ENCODE measurements around the gene GAMT.

GAMT gene

DNA sequence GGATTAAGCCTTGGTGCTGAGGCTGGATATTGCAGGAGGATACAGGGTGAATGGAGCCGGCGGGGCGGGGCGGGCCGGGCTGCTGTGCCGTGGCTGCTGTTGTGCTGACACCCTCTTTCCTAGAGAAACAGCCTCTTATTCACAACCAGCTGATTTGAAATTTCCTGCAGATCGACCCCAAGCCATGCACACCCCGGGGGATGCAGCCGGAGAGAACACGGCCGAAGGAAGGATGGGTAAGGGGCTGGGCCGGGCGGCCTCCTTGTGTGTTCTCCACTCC is 17.1 kb upstream of the GAMT start:
- DNase-seq (ENCODE audit: low spot score): no peak

DNA sequence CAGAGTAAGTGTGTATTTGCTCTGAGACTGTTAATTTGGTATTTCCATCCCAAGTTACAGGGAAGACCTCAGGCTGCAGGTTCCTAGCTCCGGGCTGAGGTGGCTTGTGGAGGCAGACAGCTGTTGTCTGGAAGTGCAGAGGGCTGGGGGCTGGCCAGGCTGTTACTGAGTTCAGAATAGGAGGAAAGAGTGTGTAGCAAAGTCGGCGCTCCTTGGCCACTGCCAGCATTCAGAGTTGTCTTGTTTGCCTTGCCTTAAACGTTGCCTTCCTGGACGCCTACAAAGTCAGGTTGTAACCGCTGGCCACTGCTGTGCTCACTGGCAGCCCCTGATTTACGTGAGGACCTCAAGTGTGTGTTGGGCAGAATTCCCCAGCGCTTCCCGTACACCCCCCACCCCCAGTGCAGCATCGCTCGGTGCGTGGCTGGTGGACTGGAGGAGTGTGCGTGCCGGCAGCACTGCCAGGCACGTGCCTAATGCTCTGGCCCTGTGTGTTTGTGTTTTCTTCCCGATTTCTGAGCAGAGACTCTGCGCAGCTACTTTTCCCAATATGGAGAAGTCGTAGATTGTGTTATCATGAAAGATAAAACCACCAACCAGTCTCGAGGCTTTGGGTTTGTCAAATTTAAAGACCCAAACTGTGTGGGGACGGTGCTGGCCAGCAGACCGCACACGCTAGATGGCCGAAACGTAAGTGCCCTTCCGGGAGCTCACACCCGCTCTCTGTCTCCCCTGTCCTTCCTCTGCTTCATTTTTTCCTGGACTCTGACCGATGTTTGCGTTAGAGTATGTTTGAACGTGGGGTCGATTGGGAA is 16.5 kb upstream of the GAMT start:
- no peak for DNase-seq (ENCODE audit: low spot score)

DNA sequence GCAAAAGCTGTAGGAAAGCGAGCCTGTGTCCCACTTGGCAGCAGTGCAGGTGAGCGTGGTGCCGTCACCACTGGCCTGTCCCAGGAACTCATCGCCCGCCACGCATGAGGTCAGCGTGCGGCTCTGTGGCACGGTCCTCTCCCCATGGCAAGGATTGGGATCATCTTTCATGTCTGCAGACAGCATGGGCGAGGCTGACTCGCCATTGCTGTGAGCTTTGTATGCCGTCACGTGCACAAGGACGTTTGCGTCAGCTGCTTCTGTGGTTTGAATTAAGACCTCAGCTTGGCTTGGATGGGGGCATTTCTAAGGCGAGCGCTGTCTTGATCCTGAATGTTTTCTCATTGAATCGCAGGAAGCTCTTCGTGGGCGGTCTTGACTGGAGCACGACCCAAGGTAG is 15.8 kb upstream of the GAMT start:
- DNase-seq (ENCODE audit: low spot score): no peak

DNA sequence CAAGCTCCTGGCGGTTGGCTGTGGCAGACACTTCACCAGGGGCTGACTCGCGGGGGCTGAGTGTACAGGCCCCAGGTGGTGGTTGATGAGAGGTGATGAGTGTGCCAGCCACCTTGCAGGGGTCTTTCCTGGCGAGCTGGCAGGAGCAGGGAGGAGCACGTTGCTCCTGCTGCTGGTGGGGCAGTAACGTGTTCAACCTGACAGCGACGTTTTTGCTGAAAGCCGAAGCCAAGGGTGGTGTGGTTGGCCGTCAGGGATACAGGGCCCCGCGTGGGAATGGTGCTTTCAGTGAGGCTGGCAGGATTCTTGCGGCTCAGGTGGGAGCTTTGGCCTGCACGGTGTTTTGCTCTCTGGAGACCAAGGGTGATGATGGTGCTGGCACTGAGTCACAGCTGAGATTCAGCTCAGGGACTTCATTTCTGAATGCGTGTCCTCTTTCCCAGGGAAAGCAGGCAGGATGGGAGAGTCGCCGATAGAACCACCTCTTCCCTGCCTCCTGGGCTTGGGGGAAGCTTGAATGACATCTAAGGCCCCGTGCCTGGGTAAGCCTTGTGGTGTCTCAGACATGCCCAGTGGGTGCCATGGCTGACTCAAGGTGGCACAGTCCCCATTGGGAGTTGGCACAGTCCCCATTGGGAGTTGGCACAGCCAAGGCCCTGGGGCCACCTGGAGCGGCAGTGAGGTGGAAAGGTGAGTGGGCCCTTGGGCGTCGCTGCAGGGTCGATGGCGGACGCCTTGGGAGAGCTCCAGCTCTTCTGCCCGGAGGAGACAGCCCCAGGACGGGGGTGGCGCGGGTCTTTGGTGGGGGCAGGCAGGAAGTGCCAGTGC is 14.9 kb upstream of the GAMT start:
- DNase-seq (ENCODE audit: low spot score): no peak

DNA sequence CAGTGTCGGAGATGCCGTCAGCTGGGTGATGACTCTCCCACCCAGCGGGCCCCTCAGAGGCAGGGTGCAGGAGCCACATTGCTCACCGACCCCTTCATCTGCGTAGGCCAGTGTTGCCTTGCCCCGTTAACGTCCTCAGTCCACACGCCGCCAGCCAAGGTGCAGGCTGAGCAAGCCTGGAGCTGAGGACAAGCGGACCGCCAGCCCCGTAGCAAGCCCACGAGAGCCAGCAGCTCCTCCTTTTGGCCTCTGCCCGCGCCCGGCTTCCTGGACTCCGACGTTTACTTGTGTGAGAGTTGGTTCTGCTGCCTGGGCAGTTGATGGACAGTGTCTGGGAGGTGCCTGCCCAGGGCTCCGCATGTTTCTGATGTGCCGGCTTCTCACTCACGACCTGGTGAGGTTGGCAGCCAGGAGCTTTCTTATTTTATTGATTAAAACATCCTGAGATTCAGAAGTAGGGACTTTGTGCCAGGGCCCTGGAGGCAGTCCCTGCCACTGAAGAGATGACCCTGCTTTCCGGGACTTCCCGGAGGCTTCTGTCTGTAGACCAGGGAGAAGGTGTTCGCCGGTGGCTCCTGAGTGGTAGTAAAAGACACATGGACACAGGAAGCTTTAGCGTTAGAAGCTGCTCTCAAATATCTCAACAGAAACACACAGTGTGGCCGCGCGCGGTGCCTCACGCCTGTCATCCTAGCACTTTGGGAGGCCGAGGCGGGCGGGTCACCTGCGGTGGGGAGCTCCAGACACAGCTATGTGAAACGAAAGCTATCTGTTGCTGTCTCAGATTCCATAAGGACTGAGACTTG is 11.9 kb upstream of the GAMT start:
- DNase-seq (ENCODE audit: low spot score): no peak

DNA sequence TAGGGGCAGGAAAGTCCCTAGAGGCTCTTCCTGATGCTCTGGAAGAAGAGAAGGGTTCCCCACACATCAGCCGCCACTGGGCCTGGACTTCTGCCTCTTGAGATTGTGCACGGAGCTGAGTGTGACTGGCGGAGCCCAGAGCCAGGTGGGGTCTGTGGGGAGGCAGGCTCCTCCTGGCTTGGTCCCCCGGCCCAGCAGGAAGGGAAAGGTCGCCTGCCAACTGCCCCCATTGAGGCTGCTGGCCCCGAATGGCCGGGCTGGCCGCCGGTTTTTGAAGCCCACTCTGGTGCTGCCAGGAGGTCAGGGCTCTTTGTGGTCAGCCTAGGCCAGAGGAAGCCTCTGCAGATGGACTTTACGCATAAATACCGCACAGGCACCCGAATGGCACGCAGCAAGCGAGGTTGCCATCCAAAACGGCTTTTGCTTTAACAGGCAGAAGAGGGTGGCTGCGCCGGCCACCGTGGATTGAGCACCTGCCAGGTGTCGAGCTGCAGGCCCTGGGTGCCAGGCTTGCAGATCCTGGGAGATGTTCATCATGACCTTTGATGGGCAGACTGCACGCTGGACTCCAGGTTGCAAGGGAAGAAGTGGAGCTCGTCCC is 11.1 kb upstream of the GAMT start:
- no peak for DNase-seq (ENCODE audit: low spot score)

DNA sequence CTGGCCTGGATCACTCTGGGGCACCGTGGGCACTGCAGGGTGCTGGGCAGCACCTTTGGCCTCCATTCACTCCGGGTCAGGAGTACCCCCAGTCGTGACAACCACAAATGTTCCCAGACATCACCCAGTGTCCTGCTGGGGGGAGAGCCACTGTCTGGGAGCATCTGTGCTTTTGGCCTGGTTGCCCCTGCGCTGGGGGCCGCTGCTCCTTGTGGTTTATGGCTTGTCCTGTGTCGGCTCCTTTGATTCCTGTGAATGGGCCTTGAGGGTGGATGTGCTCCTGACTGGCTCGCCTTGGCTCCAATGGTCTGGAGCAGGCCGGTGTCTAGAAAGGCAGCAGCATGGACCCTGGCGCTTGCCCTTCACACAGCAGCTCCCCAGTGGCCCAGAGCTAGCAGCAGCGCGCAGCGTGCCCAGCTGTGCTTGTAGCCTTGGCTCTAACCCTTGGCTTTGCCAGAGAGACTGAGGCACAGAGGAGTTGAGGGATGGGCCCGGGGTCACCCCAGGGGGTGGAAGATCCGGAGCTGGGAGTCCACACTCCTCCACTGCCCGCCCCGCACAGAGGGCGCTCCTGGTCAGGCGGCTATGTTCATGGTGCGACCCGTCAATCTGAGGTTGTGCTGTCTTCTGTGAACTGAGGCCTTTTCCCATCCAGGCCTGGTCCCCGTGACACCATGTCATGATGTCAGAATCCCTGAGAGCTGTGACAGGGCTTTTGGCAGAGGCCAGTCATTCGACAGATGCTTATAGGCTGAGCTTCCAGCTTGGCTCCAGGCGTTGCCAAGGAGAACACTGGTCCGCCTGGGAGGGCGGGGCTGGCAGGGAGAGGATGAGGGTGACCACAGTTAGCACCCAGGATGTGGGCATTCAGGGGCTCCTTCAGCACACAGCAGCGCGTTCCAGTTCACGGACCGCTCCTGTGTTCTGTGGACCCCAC is 10.2 kb upstream of the GAMT start:
- DNase-seq (ENCODE audit: low spot score): no peak

DNA sequence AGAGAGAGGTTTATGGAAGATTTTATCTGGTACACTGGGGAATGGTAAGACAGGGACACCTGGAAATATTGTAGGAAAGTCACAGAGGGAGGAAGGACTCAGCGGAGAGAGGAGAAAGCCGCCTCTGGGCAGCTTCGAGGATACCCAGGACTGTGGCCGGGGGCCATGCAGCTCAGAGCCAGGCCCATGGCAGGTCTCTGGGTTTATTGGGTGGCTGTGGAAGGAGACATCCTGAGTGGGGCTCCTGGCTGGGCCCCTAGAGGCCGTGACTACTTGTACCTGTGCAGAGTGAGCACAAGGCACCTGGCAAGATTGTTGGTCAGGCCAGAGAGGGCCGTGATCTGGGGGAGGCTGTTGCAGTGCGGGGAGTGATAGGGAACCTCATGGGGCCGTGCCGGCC is 9.4 kb upstream of the GAMT start:
- DNase-seq (ENCODE audit: low spot score): no peak

DNA sequence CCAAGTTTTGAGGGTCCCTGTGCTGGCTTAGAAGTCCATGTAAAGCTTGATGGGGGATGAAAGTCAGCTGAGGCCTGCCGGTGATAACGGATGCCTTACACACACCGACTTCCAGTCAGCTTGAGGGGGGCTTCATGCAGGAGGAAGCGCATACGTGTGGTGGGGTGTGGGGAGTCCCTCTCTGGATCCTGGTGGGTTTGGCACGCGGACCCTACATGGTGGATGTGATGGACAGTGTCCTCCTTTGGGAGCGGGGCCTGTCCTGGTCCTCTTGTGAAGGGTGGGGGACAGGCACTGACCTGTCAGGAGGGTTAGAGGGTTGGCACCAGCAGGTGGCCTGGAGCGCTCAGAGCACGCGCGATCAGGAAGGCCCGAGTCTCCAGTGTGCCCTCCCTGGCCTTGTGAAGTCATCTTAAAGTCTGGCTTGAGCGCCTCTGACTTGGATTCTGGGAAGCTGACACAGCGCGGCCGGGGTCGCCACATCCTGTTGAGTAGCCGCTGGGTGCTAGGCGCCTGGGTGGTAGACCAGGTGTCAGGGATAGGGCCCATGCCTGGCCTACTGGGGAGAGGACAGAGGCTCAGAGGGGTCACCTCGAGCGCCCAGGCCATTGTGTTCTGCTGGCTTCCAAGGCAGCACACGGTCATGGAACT is 8.9 kb upstream of the GAMT start:
- no peak for DNase-seq (ENCODE audit: low spot score)

DNA sequence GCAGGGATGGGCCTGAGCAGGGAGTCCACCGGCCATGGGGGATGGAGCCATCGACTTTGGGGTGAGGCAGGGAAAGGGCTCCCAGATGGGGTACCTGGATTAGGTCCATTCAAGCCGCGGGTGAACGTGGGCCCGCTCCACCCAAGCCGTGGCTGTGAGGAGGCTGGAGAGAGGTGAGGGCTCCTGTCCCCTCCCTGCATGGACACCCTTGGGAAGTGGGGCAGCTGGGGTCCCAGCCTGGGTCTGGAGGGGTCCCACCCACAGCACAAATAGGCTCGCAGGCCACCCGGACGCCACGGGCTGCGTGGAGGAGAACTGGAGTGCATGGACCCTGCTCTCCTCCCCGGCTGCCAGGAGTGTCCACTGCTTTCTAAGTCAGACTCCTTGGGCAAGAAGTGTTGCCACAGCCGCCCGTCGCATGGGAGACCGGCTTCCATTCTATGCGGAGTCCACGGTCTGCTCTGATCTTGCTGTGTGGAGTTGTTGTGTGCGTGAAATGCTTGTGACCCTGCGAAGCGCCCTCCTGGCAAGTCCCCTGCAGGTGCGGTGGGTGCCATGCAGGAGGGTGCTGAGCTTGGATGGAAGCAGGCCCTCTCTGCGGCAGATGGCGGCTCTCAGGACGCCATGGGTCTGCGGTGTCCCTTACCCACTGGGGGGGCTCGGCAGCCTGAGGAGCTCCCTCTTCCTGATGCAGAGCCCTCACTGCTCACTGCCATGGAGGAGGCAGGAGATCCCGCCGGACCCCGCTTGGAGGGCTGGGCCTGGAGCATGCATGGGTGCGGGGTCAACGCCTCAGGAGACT is 8.1 kb upstream of the GAMT start:
- no peak for DNase-seq (ENCODE audit: low spot score)

DNA sequence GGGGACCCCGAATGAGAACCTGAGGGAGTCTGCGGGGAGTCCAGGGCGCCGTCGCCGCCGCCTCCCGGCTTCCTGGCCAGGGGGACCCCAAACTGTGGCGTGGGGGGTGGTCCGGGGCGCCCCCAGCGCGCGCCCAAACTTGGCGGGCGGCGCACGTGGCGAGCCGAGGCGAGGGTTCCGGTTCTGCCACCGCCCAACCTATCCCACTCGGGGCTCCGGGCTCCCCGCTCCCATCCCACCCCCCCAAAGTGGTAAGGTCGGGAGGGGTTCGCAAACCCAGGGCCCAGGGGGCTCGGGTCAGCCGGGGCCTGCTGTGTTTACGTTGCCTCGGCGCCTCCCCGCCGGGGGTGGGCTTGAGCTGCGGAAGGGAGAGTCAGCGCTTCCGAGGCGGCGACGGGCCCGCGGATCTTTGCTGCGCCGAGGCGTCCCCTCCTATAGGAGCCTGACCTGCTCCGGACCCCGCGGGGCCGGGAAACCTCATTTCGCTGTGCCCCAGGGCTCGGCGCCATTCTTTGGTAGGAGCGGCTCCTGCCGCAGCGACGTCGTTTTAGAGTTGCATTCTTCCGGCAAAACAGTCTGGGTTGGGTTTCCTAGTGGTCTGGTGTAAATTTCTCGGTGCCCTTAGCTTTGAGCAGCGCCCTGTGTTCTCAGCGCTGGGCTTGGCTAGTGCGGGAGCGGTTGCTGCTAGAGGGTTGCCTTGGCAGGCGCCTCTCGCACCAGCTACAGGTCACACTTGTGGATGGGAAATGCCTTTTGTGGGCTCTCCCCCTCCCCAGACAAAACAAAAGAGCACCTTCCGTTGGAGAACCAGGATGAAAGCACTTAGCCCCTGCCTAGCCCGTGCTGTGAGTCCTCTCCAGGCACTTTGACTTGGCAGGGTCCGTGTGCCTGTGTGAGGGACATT is 7.2 kb upstream of the GAMT start:
- DNase-seq (ENCODE audit: low spot score): peak; percentile 45

DNA sequence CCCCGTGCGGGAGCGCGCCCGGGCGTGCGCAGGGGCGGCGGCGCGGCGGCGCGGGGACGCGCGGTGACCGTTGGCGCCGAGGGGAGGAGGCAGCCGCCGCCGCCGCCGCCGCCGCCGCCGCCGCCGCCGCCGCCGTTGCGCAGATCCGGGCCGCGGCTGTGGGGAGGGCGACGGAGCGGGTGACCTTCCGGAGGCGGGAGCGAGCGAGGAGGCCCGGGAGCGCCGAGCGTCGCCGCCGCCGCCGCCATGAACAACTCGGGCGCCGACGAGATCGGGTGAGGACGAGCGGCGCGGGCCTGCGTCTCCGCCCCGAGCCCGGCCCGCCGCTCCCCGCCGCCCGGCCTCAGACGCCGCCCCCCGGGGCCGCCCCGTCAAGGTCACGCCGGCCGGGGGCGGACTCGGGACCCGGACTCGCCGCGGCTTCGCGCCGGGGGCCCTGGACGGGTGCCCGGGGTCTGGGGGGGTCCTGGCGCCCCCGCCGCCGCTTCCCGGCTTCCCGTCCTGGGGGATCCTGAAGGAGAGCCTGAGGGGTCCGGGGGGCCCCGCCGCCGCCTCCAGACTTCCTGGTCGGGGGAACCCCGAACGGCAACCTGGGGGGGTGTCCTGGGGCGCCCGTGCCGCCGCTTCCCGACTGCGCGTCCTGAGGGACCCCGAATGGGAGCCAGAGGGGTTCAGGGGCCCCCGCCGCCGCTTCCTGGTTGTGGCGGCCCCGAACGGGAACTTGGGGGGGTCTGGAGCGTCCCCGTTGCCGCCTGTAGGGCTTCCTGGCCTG is 6.4 kb upstream of the GAMT start, which contains the start of gene DAZAP1:
DAZAP1 (plus strand) TSS at position 59 of the 772 bp plus-strand sequence; CDS start at position 247, 188 bp downstream.
- no peak for DNase-seq (ENCODE audit: low spot score)

DNA sequence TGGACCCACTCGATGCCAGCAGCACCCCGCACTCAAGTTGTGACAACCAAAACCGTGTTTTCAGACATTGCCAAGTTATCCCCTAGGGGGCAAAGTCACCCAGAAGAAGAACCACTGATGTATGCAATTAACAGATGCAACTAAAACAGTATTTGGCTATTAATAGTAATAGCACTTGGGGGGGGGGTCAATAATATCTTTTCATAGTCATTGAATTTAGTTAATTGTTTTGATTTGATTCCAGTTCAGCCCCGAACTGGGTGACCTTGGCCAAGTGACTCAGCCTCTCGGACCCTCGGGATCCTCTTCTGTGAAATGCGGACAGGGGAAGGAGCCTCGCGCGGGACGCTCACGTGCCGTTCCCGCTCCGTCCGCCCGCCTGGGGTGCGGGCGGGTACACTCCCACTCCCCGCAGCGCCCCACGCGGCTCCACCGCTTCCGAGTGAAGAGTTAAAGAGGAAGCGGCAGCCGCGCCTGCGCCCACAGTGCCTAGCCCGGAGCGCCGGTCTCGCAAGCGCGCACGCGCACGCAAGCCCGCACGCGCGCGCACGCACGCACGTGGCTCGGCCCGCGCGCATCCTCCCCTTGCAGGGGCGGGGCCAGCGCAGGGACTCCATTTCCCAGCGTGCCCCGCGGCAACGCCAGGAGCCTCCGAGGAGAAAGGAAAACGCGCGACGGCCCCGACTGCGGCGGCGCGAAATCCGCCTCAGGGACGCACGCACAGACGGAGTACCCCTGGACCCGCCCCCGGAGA is 5.6 kb upstream of the GAMT start:
- DNase-seq (ENCODE audit: low spot score): peak; percentile 98

DNA sequence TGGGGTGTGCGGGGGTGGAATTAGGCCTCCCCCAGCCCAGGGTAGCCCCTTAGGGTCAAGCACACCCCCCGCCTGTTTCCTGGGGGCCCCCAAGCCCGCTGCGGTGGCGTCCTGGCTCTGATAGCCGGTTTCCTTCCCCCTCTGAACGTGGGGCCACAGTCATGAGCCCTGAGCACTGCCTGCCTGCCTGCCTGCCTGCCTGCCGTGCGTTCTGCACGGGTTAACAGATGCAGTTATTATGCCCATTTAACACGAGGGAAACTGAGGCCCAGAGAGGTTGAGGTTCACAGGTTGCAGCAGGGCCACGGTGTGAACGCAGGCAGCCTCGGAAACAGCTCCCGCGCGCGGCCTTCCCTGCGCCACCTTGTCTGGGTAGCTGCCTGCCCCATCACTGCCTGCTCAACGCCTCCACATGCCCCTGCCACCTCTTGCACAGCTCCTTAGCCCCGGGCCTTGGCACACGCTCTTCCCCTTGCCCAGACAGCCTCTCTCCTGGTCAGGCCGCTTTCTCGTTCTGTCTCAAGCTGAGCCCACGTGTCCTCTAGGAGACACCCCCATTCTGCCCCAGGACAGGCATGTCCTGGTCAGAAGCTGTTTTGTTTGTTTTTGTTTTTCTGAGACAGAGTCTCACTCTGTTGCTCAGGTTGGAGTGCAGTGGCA is 1.2 kb upstream of the GAMT start:
- DNase-seq (ENCODE audit: low spot score): no peak

DNA sequence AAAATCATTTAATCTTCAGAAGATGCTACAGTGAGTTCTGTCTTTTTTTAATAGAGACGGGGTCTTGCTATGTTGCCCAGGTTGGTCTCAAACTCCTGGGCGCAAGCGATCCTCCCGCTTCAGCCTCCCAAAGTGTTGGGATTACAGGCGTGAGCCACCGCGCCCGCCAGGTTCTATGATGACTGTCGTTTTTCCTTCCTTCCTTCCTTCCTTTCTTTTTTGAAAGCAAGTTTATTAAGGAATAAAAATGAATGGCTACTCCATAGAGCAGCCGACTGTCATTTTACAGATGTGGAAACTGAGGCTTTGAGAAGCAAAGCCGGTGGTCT is 511 bp upstream of the GAMT start:
- no peak for DNase-seq (ENCODE audit: low spot score)

DNA sequence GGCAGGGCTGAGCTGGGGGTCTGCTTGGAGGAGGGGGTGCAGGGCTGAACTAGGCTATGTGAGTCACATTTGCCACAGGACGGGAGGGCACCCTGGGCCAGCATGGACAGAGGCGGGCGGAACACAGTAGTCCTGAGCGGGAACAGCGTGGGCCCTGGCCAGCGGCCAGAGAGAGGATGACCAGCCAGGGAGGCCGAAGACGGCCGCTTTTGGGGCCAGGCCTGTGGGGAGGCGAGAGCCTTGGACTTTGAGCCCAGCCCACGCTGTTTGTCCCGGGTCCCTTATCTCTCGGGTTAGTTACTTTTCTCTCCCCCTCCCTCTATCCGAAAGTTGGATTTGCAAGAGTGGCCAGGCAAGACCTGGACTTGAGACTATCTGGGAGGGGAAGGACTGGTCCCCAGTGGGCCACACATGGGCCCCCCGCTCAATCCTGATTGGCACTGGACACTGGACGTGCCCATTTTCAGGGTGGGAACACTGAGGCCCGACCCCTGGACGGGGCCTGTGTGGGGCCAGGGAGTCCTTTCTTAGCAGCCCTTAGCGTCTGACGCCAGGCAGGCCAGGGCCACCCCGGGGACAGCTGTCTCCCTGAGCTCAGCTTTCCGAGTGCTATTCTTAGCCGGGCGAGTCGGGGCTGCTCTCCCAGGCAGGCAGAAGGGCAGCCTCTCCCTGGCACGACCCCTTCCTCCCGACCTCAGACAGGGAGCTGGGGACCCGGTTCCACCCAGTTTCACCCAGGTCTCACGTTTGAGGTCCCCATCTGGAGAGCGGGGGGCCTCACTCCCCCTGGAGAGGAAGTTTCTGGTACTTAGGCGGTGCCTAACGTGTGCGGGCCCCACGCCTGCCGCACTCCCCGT is 833 bp downstream of the GAMT start:
- DNase-seq (ENCODE audit: low spot score): no peak
